K562 (cell line): ENCODE data around the gene RMND5B. TPM values are rescaled to one million over a fixed set of nuclear protein-coding genes. Genes with fewer than 3 reads are reported as not detected.

ENCODE experiments used
- ATAC-seq: fragments of 200-7000 bp; cut with Tn5 transposase; 3 replicates; pipeline ENCODE4 v1.9.1; 2020; ENCODE audit warnings: moderate library complexity
- BruUV-seq: library from RNA; stranded (reverse); fragments of 400-500 nt; replicated peaks from 2 replicates; lab custom pipeline; 2021; lab: Mats Ljungman, UMichigan
- CTCF ChIA-PET: fragments of 300-600 bp; formaldehyde crosslinking; extraction: SDS; loops from one replicate; lab custom pipeline; 2021; ENCODE audit warnings: low intra/inter-chr PET ratio; lab: Yijun Ruan, JAX
- POLR2A ChIA-PET: fragments of 300-600, 350-650 bp; sonication (Branson Sonifier 250); formaldehyde crosslinking; extraction: SDS; loops from one replicate; lab custom pipeline; 2021; ENCODE audit warnings: antibody characterized with exemption, inconsistent platforms; lab: Yijun Ruan, JAX
- DNase-seq, 4 experiments: peaks; one replicate each; pipeline versions ENCODE4 v3.0.0 to v3.0.0-alpha.2; 2011 to 2018; ENCODE audit warnings: low spot score in 3 of 4, mixed read lengths in 3 of 4; ENCODE audit errors: extremely low read depth in 1 of 4
- FAIRE-seq: peaks from 2 replicates; lab custom pipeline; 2011; peaks lifted over from hg19 to GRCh38; lab: Jason Lieb, UNC
- H2AFZ ChIP-seq: 2 replicates; pipeline ENCODE4 v1.6.0; 2011; ENCODE audit warnings: low read depth, low read length, control low read depth, inconsistent platforms
- H3K27ac ChIP-seq: fragments of 200-600 bp; 3 replicates; pipeline ENCODE4 v1.8.0; 2011; ENCODE audit warnings: low read depth, mild to moderate bottlenecking, control low read depth, inconsistent platforms, low read length, moderate library complexity, mixed read lengths; ENCODE audit errors: extremely low read depth
- H3K27me3 ChIP-seq, 2 experiments: fragments of 300-600 bp in 1 of 2; 2 replicates in 1 of 2; 3 replicates in 1 of 2; pipeline versions ENCODE4 v1.6.0 to v1.8.0; 2011; ENCODE audit warnings: inconsistent platforms in 2 of 2, low read length in 2 of 2, mild to moderate bottlenecking in 1 of 2, mixed read lengths in 1 of 2, moderate library complexity in 1 of 2; ENCODE audit not compliant: control insufficient read depth in 2 of 2, insufficient read depth in 2 of 2
- H3K36me3 ChIP-seq: fragments of 300-600 bp; 3 replicates; pipeline ENCODE4 v1.8.0; 2011; ENCODE audit warnings: mild to moderate bottlenecking, low read length, inconsistent platforms; ENCODE audit not compliant: control insufficient read depth, insufficient read depth
- H3K4me1 ChIP-seq, 2 experiments: fragments of 200-600 bp in 1 of 2; replicated peaks in 1 of 2; 2 replicates in 1 of 2; 3 replicates in 1 of 2; pipeline versions ENCODE4 v1.5.1 to v1.8.0; 2011; ENCODE audit warnings: inconsistent platforms in 2 of 2, low read length in 2 of 2, mild to moderate bottlenecking in 1 of 2, mixed read lengths in 1 of 2, moderate library complexity in 1 of 2; ENCODE audit not compliant: control insufficient read depth in 2 of 2, insufficient read depth in 2 of 2
- H3K4me2 ChIP-seq: 2 replicates; pipeline ENCODE4 v1.6.1; 2011; ENCODE audit warnings: low read length, control low read depth, inconsistent platforms, mixed read lengths; ENCODE audit not compliant: insufficient read depth
- H3K4me3 ChIP-seq: fragments of 200-600 bp; sonication (generic), shearing (Covaris generic); 2 replicates; pipeline ENCODE4 v1.5.1; 2016; ENCODE audit warnings: control low read depth, inconsistent platforms
- H3K79me2 ChIP-seq: fragments of 200-600 bp; 3 replicates; pipeline ENCODE4 v1.8.0; 2011; ENCODE audit warnings: low read length, inconsistent platforms; ENCODE audit not compliant: control insufficient read depth, insufficient read depth
- H3K9ac ChIP-seq, 2 experiments: 2 replicates each; pipeline versions ENCODE4 v1.6.0 to v1.6.1; 2011; ENCODE audit warnings: low read depth in 2 of 2, low read length in 2 of 2, control low read depth in 1 of 2, inconsistent platforms in 1 of 2, mild to moderate bottlenecking in 1 of 2, mixed read lengths in 1 of 2; ENCODE audit not compliant: insufficient read depth in 1 of 2
- H3K9me1 ChIP-seq: one replicate; pipeline ENCODE4 v1.6.0; 2011; ENCODE audit warnings: inconsistent platforms, mild to moderate bottlenecking, low read length, moderate library complexity; ENCODE audit not compliant: control insufficient read depth, insufficient read depth
- H3K9me3 ChIP-seq: replicated peaks from 2 replicates; pipeline ENCODE4 v1.5.1; 2011; ENCODE audit warnings: low read depth, low read length, inconsistent platforms; ENCODE audit not compliant: control insufficient read depth, insufficient read depth
- H4K20me1 ChIP-seq: replicated peaks from 2 replicates; pipeline ENCODE4 v1.6.1; 2011; ENCODE audit warnings: low read length, inconsistent platforms, mixed read lengths; ENCODE audit not compliant: control insufficient read depth, insufficient read depth
- ATF1 ChIP-seq, 2 experiments: fragments of 450-650 bp in 1 of 2; IDR thresholded peaks; 2 replicates each; pipeline ENCODE4 v1.6.1; 2016; ENCODE audit warnings: missing compliant biosample characterization in 1 of 2, missing genetic modification characterization in 1 of 2
- CREM ChIP-seq: IDR thresholded peaks from 2 replicates; pipeline ENCODE4 v1.6.1; 2014; ENCODE audit warnings: antibody characterized with exemption, low read depth
- HDAC2 ChIP-seq: fragments of 450-650 bp; IDR thresholded peaks from 2 replicates; pipeline ENCODE4 v1.6.1; 2016; ENCODE audit warnings: mild to moderate bottlenecking
- HDAC3 ChIP-seq: fragments of 450-650 bp; IDR thresholded peaks from 2 replicates; pipeline ENCODE4 v1.6.1; 2018; ENCODE audit warnings: borderline replicate concordance, mild to moderate bottlenecking, moderate library complexity; ENCODE audit not compliant: partially characterized antibody
- MYNN ChIP-seq, 2 experiments: sonication (generic); formaldehyde crosslinking in 1 of 2; IDR thresholded peaks; 2 replicates each; pipeline versions ENCODE4 v1.5.0 to v1.6.1; 2016 to 2020; ENCODE audit warnings: antibody characterized with exemption in 1 of 2, missing genetic modification reagents in 1 of 2
- POLR2G ChIP-seq: fragments of 200-400 bp; formaldehyde crosslinking; IDR thresholded peaks from 2 replicates; pipeline ENCODE4 v1.6.1; 2017; ENCODE audit warnings: low read depth, mild to moderate bottlenecking, antibody characterized with exemption, low read length, moderate library complexity
- SIN3B ChIP-seq: fragments of 450-650 bp; IDR thresholded peaks from 2 replicates; pipeline ENCODE4 v1.6.1; 2017; ENCODE audit warnings: low read depth, mild to moderate bottlenecking, moderate library complexity
- ZBTB17 ChIP-seq: fragments of 450-650 bp; formaldehyde crosslinking; IDR thresholded peaks from 2 replicates; pipeline ENCODE4 v1.4.0; 2020; ENCODE audit warnings: mild to moderate bottlenecking
- ZNF717 ChIP-seq: fragments of 250-450 bp; sonication (Bioruptor Pico); IDR thresholded peaks from 2 replicates; pipeline ENCODE4 v1.5.0; 2021
- ZNF77 ChIP-seq: fragments of 250-450 bp; sonication (Bioruptor Pico); IDR thresholded peaks from 2 replicates; pipeline ENCODE4 v1.5.0; 2020
- WGBS: fragments of 100-300 bp; shearing (Covaris generic); methylation state at CpG from one replicate; pipeline ENCODE4 v1.1.6; 2016; ENCODE audit warnings: low coverage, mixed read lengths; ENCODE audit not compliant: insufficient coverage; ENCODE audit errors: missing lambda C conversion rate; 5-methylcytosine and 5-hydroxymethylcytosine counted together
- in situ Hi-C: fragments of 300-500 bp; cut with MboI; formaldehyde crosslinking; loops from 4 replicates; pipeline ENCODE4 v1.15.0; 2018; ENCODE audit warnings: inconsistent platforms, mixed read lengths
- intact Hi-C: fragments of 100-400 bp; cut with micrococcal nuclease; formaldehyde crosslinking; loops from 2 replicates; pipeline ENCODE4 v1.14.2; 2022
- polyA plus RNA-seq, 8 experiments: library from polyadenylated mRNA; depleted of rRNA in 4 of 8; stranded (reverse) in 5 of 8; unstranded in 3 of 8; fragments of >200 nt; fragmentation: Nextera tagmentation in 2 of 8; fragmentation: Illumina TruSeq in 1 of 8; extraction: Ambion mirVana in 2 of 8; extraction: Trizol in 1 of 8; gene quantifications; 2 replicates each; pipeline versions ENCODE4 v1.2.1 to v1.2.3, GENCODE V29; 2011 to 2014; ENCODE audit warnings: inconsistent platforms in 1 of 8, missing spikeins in 1 of 8
- total RNA-seq, 7 experiments: library from RNA; depleted of rRNA in 6 of 7; stranded (reverse); fragments of >200 nt in 6 of 7; fragmentation: Illumina TruSeq in 2 of 7; extraction: Trizol in 2 of 7; gene quantifications; 2 replicates each; pipeline versions ENCODE4 v1.2.1 to v1.2.3, GENCODE V29; 2011 to 2021; ENCODE audit warnings: low replicate concordance in 1 of 7
- TF ChIP-seq, protein P1 (sequence below), 3 experiments: fragments of 200-800 bp in 1 of 3; sonication (Bioruptor generic) in 1 of 3; sonication (generic) in 1 of 3; formaldehyde crosslinking in 1 of 3; IDR thresholded peaks; 2 replicates each; pipeline versions ENCODE4 v1.6.1 to v1.8.0; 2016 to 2022; ENCODE audit warnings: mild to moderate bottlenecking in 2 of 3, missing compliant biosample characterization in 2 of 3, missing genetic modification characterization in 2 of 3, missing genetic modification reagents in 1 of 3
- TF ChIP-seq, protein P2 (sequence below): fragments of 250-450 bp; sonication (Bioruptor Pico); IDR thresholded peaks from 2 replicates; pipeline ENCODE4 v1.8.0; 2022; ENCODE audit warnings: inconsistent platforms

Gene RMND5B
- total and polyA plus RNA-seq, 9 of the 15 experiments (the other 6 are each of a cell fraction or from before 2014, with no cell fraction given), result 2.6 to 57.0 (median 28.3) TPM

DNA sequence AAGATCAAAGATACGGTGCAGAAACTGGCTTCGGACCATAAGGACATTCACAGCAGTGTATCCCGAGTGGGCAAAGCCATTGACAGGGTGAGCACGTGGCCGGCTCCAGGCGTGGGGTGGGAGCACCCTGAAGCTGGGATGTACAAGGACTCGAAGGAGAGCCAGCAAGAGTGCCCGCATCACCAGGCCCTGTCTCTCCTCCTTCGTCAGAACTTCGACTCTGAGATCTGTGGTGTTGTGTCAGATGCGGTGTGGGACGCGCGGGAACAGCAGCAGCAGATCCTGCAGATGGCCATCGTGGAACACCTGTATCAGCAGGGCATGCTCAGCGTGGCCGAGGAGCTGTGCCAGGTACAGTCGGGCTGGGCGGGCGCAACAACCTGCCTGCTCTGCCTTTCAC is 11.8 kb downstream of the RMND5B start:
- Histone ChIP-seq H3K4me1 (peaks cover 0 to 11% of the 10 kb centered on the region in 2 experiments; a peak in 3 of 5 replicates), H3K79me2 (0 out of 3 replicates have a peak, but pooled peaks cover 2% of the 10 kb centered on the region), H3K9ac (peak overlapping the region in 1 of 2 experiments; percentile 19; a peak in 1 of 4 replicates), H3K9me3 (no peaks in the 10 kb centered on the region), H2AFZ (no peak overlapping the region), H4K20me1 (0 out of 2 replicates have a peak, but pooled peaks cover 8% of the 10 kb centered on the region), H3K27ac (no peak overlapping the region), H3K27me3 (no peaks in the 10 kb centered on the region), H3K36me3 (peaks cover 90% of the 10 kb centered on the region), H3K4me2 (no peak overlapping the region), H3K9me1 (no peaks in the 10 kb centered on the region), H3K4me3 (no peak overlapping the region)
- intact Hi-C loops, result no loop called here
- TF ChIP-seq MYNN (IDR thresholded peaks at IDR 0.05) (0 out of 2 replicates have a peak, but pooled peaks have one; percentile 19), MYNN (CRISPR knock-in tag; IDR thresholded peaks at IDR 0.05) (no peak), HDAC2 (no peak), POLR2G (peak; percentile 55), SIN3B (no peak), ZNF77 (CRISPR knock-in tag) (no peak), ZNF717 (no peak), CREM (no peak), ATF1 (CRISPR knock-in tag; IDR thresholded peaks at IDR 0.05) (no peak), ATF1 (tag; IDR thresholded peaks at IDR 0.05) (no peak), HDAC3 (no peak), ZBTB17 (CRISPR knock-in tag) (no peak)
- TF ChIP-seq, protein P1, sequence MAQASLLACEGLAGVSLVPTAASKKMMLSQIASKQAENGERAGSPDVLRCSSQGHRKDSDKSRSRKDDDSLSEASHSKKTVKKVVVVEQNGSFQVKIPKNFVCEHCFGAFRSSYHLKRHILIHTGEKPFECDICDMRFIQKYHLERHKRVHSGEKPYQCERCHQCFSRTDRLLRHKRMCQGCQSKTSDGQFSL (CRISPR knock-in tag; IDR thresholded peaks at IDR 0.05), result no peak
- TF ChIP-seq, protein P1 (tag; IDR thresholded peaks at IDR 0.05), result no peak
- TF ChIP-seq, protein P2, sequence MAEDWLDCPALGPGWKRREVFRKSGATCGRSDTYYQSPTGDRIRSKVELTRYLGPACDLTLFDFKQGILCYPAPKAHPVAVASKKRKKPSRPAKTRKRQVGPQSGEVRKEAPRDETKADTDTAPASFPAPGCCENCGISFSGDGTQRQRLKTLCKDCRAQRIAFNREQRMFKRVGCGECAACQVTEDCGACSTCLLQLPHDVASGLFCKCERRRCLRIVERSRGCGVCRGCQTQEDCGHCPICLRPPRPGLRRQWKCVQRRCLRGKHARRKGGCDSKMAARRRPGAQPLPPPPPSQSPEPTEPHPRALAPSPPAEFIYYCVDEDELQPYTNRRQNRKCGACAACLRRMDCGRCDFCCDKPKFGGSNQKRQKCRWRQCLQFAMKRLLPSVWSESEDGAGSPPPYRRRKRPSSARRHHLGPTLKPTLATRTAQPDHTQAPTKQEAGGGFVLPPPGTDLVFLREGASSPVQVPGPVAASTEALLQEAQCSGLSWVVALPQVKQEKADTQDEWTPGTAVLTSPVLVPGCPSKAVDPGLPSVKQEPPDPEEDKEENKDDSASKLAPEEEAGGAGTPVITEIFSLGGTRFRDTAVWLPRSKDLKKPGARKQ, result no peak
- in situ Hi-C loops, result no loop called here
- WGBS, result 92% methylated on average over 19 of the region's 20 CpGs
- CTCF ChIA-PET, result no interaction called here
- BruUV-seq, result no TSS peak
- FAIRE-seq (no peak), DNase-seq (no peak), ATAC-seq (no peak)
- POLR2A ChIA-PET, result interaction anchor here (1.5 to 3.2 kb wide), 3 partner anchors 10 to 13 kb away, joined by 4 to 20 read pairs (median 16); partner anchors contain the start of gene NHP2
